PC-3 (cell line): ENCODE data around the gene ALPK1. TPM values are rescaled to one million over a fixed set of nuclear protein-coding genes. Genes with fewer than 3 reads are reported as not detected.
A peak's percentile ranks its signal among the peaks of the same experiment; 100 is the strongest.

ENCODE experiments used
- ATAC-seq: fragments of 200-7000 bp; cut with Tn5 transposase; 2 replicates; pipeline ENCODE4 v1.9.1; 2020; ENCODE audit warnings: mild to moderate bottlenecking, moderate library complexity
- BruUV-seq: library from RNA; stranded (reverse); fragments of 400-500 nt; replicated peaks from 2 replicates; lab custom pipeline; 2021; lab: Mats Ljungman, UMichigan
- CTCF ChIA-PET: fragments of 300-600 bp; sonication (Branson Sonifier 250); formaldehyde crosslinking; loops from one replicate; lab custom pipeline; 2022; ENCODE audit warnings: antibody characterized with exemption; lab: Charles Lee
- POLR2A ChIA-PET: fragments of 300-600 bp; sonication (Branson Sonifier 250); formaldehyde crosslinking; loops from one replicate; lab custom pipeline; 2022; ENCODE audit warnings: antibody characterized with exemption; ENCODE audit not compliant: unreplicated experiment; lab: Charles Lee
- DNase-seq: peaks from one replicate; pipeline ENCODE4 v3.0.0-alpha.2; 2015
- H2AFZ ChIP-seq: fragments of 300-600 bp; sonication (generic); 2 replicates; pipeline ENCODE4 v1.6.0; 2016; ENCODE audit warnings: antibody characterized with exemption, low read length
- H3F3A ChIP-seq: fragments of 300-600 bp; sonication (generic); one replicate; pipeline ENCODE4 v1.6.0; 2017; ENCODE audit warnings: antibody characterized with exemption, low read length, control low read depth, mild to moderate bottlenecking; ENCODE audit not compliant: unreplicated experiment
- H3K27ac ChIP-seq: fragments of 300-600 bp; sonication (generic); 2 replicates; pipeline ENCODE4 v1.5.1; 2016; ENCODE audit warnings: mild to moderate bottlenecking, low read length
- H3K27me3 ChIP-seq: fragments of 300-600 bp; sonication (generic); 2 replicates; pipeline ENCODE4 v1.6.1; 2016; ENCODE audit warnings: low read length, mixed read lengths
- H3K36me3 ChIP-seq: fragments of 300-600 bp; sonication (generic); 2 replicates; pipeline ENCODE4 v1.6.1; 2016; ENCODE audit warnings: low read depth, mixed run types, low read length, mixed read lengths
- H3K4me1 ChIP-seq: fragments of 300-600 bp; sonication (generic); 2 replicates; pipeline ENCODE4 v1.5.1; 2016; ENCODE audit warnings: low read length; ENCODE audit not compliant: insufficient read depth
- H3K4me2 ChIP-seq: fragments of 300-600 bp; sonication (generic); 2 replicates; pipeline ENCODE4 v1.6.0; 2016; ENCODE audit warnings: low read length
- H3K4me3 ChIP-seq: fragments of 300-600 bp; sonication (generic); 2 replicates; pipeline ENCODE4 v1.5.1; 2016; ENCODE audit warnings: mild to moderate bottlenecking, low read length, mixed read lengths
- H3K79me2 ChIP-seq: fragments of 300-600 bp; sonication (generic); 2 replicates; pipeline ENCODE4 v1.6.1; 2017; ENCODE audit warnings: low read length, mixed read lengths
- H3K9ac ChIP-seq: fragments of 300-600 bp; sonication (generic); 2 replicates; pipeline ENCODE4 v1.6.0; 2016; ENCODE audit warnings: mild to moderate bottlenecking, low read length
- H3K9me2 ChIP-seq: fragments of 300-600 bp; sonication (generic); replicated peaks from 2 replicates; pipeline ENCODE4 v1.6.1; 2016; ENCODE audit warnings: mixed run types, low read length, mixed read lengths
- H3K9me3 ChIP-seq: fragments of 300-600 bp; sonication (generic); 2 replicates; pipeline ENCODE4 v1.6.1; 2016; ENCODE audit warnings: low read length, mixed read lengths
- H4K20me1 ChIP-seq: fragments of 300-600 bp; sonication (generic); 2 replicates; pipeline ENCODE4 v1.6.1; 2016; ENCODE audit warnings: low read length, mixed read lengths
- EZH2 ChIP-seq: fragments of 300-600 bp; sonication (generic); IDR thresholded peaks from one replicate; pipeline ENCODE4 v1.6.1; 2017; ENCODE audit warnings: antibody characterized with exemption, mild to moderate bottlenecking, low read length; ENCODE audit not compliant: unreplicated experiment
- EZH2phosphoT487 ChIP-seq: fragments of 300-600 bp; sonication (generic); IDR thresholded peaks from 2 replicates; pipeline ENCODE4 v1.6.1; 2018; ENCODE audit warnings: mild to moderate bottlenecking, antibody characterized with exemption, low read length, borderline replicate concordance
- intact Hi-C: fragments of 100-400 bp; cut with micrococcal nuclease; formaldehyde crosslinking; loops from 2 replicates; pipeline ENCODE4 v1.9.0; 2023
- total RNA-seq: library from RNA; depleted of rRNA; stranded (reverse); fragments of >200 nt; gene quantifications from 2 replicates; pipeline ENCODE4 v1.2.3, GENCODE V29; 2014
- TF ChIP-seq, protein P1 (sequence below): fragments of 300-600 bp; sonication (generic); conservative IDR thresholded peaks from 2 replicates; pipeline ENCODE4 v1.5.1; 2017; ENCODE audit warnings: antibody characterized with exemption, low read depth, mild to moderate bottlenecking, low read length

The ALPK1 gene
- total RNA-seq, 1 experiment from 2014 or later = 4.2 TPM

DNA sequence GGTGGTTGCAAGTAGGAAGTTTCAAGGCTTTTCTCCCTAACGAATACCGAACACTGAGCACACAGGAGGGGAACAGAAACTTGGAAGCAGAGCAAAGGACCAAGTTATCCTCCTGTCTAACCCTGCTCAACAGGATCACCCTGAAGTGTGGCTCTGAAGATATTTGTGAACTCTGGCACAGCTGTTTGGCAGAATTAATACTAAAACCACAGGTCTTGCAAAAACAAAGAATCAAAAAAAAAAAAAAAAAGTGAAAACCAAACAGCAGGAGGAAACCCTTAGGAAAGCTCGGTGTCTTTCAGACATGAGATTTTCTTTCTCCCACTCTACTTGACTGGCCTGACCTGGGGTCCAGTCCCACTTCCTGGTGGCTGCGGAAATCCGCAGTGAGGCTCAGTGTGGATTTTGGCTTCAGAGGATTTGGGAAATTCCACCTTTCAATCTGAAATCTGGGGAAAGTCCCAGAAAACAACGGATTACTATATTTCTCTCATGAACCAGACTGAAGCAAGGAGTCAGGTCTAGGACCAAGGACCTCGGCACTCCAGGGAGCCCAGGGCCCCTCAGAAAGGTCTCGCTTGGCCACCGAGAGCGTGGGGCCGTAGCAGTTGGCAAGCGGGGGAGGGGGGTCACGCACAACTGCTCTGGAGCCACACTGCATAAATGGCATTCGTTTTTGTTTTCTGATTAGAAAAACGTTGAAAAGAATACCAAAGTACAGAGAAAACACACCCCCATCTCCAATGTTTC is 12.3 kb upstream of the ALPK1 start:
- Histone ChIP-seq H3K27ac (0 out of 2 replicates have a peak overlapping the region, but pooled peaks have one; percentile 3), H3K79me2 (peaks cover 58% of the 10 kb centered on the region), H3K9me3 (no peaks in the 10 kb centered on the region), H3F3A (no peaks in the 10 kb centered on the region), H3K4me3 (peak overlapping the region; percentile 96), H2AFZ (peak overlapping the region; percentile 94), H3K4me2 (peak overlapping the region; percentile 99), H4K20me1 (no peaks in the 10 kb centered on the region), H3K27me3 (no peaks in the 10 kb centered on the region), H3K9me2 (no peaks in the 10 kb centered on the region), H3K9ac (peak overlapping the region; percentile 75), H3K4me1 (peaks cover 3% of the 10 kb centered on the region; the same call in 1 of the 2 replicates), H3K36me3 (no peaks in the 10 kb centered on the region; the same call in 1 of the 2 replicates)
- POLR2A ChIA-PET = no interaction called here
- BruUV-seq = TSS peak; percentile 50
- CTCF ChIA-PET = no interaction called here
- DNase-seq = peak; percentile 31
- ATAC-seq = peak; percentile 25
- TF ChIP-seq, protein P1, sequence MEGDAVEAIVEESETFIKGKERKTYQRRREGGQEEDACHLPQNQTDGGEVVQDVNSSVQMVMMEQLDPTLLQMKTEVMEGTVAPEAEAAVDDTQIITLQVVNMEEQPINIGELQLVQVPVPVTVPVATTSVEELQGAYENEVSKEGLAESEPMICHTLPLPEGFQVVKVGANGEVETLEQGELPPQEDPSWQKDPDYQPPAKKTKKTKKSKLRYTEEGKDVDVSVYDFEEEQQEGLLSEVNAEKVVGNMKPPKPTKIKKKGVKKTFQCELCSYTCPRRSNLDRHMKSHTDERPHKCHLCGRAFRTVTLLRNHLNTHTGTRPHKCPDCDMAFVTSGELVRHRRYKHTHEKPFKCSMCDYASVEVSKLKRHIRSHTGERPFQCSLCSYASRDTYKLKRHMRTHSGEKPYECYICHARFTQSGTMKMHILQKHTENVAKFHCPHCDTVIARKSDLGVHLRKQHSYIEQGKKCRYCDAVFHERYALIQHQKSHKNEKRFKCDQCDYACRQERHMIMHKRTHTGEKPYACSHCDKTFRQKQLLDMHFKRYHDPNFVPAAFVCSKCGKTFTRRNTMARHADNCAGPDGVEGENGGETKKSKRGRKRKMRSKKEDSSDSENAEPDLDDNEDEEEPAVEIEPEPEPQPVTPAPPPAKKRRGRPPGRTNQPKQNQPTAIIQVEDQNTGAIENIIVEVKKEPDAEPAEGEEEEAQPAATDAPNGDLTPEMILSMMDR = no peak
- TF ChIP-seq EZH2 = no peak
- no peak for TF ChIP-seq EZH2phosphoT487
- intact Hi-C loops = no loop called here

DNA sequence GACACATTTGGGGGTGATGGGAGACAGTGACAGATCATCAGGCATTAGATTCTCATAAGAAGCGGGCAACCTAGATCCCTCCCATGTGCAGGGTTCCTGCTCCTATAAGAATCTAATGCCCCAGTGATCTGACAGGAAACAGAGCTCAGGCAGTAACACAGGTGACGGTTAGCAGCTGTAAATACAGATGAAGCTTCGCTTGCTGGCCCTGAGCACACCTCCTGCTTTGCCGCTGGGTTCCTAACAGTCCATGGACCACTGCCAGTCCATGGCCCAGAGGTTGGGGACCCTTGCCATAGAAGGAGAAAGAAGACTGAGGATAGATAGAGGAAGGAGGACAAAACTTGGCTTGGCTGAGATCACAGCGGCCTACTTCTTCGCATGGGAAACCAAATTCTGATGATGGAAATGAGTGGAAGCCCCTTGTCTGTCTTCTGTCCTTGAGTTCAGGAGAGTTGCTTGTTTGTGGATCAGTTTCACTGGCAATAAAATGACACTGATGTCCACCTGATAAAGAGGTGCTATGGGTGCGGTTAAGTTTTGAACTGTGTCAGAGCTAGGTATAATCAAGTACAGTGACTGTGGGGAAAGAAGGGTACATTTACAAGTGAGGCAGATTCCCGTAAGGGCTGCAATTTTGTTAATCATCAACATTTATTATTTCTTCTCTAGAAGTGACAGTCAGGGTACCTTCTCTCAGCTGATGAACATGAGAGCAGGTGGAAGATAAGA is 9.7 kb upstream of the ALPK1 start:
- POLR2A ChIA-PET = no interaction called here
- BruUV-seq = no TSS peak
- ATAC-seq (no peak), DNase-seq (no peak)
- no peaks in the 10 kb centered on the region for H3K27me3 ChIP-seq
- intact Hi-C loops = no loop called here
- H3K4me1 ChIP-seq = peaks cover 3% of the 10 kb centered on the region; the same call in 1 of the 2 replicates
- H3K36me3 ChIP-seq = no peaks in the 10 kb centered on the region
- no peak overlapping the region for H3K27ac ChIP-seq
- CTCF ChIA-PET = no interaction called here
- no peaks in the 10 kb centered on the region for H3K9me2 ChIP-seq
- TF ChIP-seq EZH2phosphoT487 = no peak
- TF ChIP-seq, protein P1 = no peak
- no peak for TF ChIP-seq EZH2
- H3K9me3 ChIP-seq = no peaks in the 10 kb centered on the region
- H2AFZ ChIP-seq = no peak overlapping the region
- no peak overlapping the region for H3K4me2 ChIP-seq
- H3K79me2 ChIP-seq = peaks cover 35% of the 10 kb centered on the region
- H4K20me1 ChIP-seq = no peaks in the 10 kb centered on the region
- H3F3A ChIP-seq = no peaks in the 10 kb centered on the region
- H3K9ac ChIP-seq = no peak overlapping the region
- no peak overlapping the region for H3K4me3 ChIP-seq
